Gastrocnemius medialis (tissue), 4 donors: ENCODE measurements around the gene TFAP2A. TPM values are rescaled to one million over a fixed set of nuclear protein-coding genes. Genes with fewer than 3 reads are reported as not detected.

Experiments
- ATAC-seq, 2 donors: fragments of 150-250 bp; one replicate each; pipeline ENCODE4 v1.9.1; 2016
- DNase-seq, 2 donors: peaks; one replicate each; pipeline ENCODE4 v3.0.0-alpha.2; 2019
- H3K27ac ChIP-seq, 4 donors: fragments of 200-600 bp; sonication (generic); 1 replicate in 1 of 4; 2 replicates in 3 of 4; pipeline ENCODE4 v1.5.1; 2016 to 2018; ENCODE audit warnings: mild to moderate bottlenecking in 2 of 4, moderate library complexity in 1 of 4
- H3K27me3 ChIP-seq, 3 donors: fragments of 200-600 bp; sonication (generic) in 2 of 3; 1 replicate in 1 of 3; 2 replicates in 2 of 3; pipeline versions ENCODE4 v1.5.1 to v1.6.0; 2016 to 2019; ENCODE audit warnings: mild to moderate bottlenecking in 1 of 3, moderate library complexity in 1 of 3
- H3K36me3 ChIP-seq, 2 donors: fragments of 200-600 bp; sonication (generic) in 1 of 2; one replicate each; pipeline ENCODE4 v1.5.1; 2017 to 2018
- H3K4me1 ChIP-seq, 2 donors: fragments of 200-600 bp; sonication (generic) in 1 of 2; one replicate each; pipeline ENCODE4 v1.5.1; 2016 to 2017; ENCODE audit warnings: mild to moderate bottlenecking in 2 of 2
- H3K4me3 ChIP-seq, 4 donors: fragments of 200-600 bp; sonication (generic) in 3 of 4; 1 replicate in 1 of 4; 2 replicates in 3 of 4; pipeline ENCODE4 v1.5.1; 2016 to 2019; ENCODE audit warnings: mild to moderate bottlenecking in 2 of 4
- H3K9me3 ChIP-seq, 3 donors: fragments of 200-600 bp; sonication (generic) in 2 of 3; 1 replicate in 1 of 3; 2 replicates in 2 of 3; pipeline ENCODE4 v1.5.1; 2016 to 2019
- CTCF ChIP-seq, 5 experiments: fragments of 450-650 bp in 3 of 5; fragments of 200-600 bp in 2 of 5; sonication (generic) in 2 of 5; IDR thresholded peaks in 4 of 5; conservative IDR thresholded peaks in 1 of 5; 1 replicate in 4 of 5; 2 replicates in 1 of 5; pipeline ENCODE4 v1.5.1; 2016 to 2019; ENCODE audit warnings: antibody characterized with exemption in 5 of 5, mild to moderate bottlenecking in 3 of 5, moderate library complexity in 3 of 5
- POLR2A ChIP-seq, 2 donors: fragments of 450-650 bp; IDR thresholded peaks; one replicate each; pipeline ENCODE4 v1.6.1; 2017; ENCODE audit warnings: antibody characterized with exemption in 2 of 2, mild to moderate bottlenecking in 2 of 2, moderate library complexity in 2 of 2
- in situ Hi-C, 4 donors: fragments of 200-750 bp; cut with MboI; loops; one replicate each; pipeline versions ENCODE4 v1.15.0 to v1.8.0; 2017; ENCODE audit warnings: low sequenced_read_pairs in 4 of 4
- intact Hi-C: fragments of 100-400 bp; cut with DNase I; formaldehyde crosslinking; loops from one replicate; pipeline ENCODE4 v1.15.1; 2023; ENCODE audit warnings: low total_unique reads
- total RNA-seq, 4 donors: library from RNA; depleted of rRNA; stranded (reverse); fragments of >200 nt; gene quantifications; one replicate each; pipeline versions ENCODE4 v1.1.0 to v1.2.3, GENCODE V29; 2016

TFAP2A gene
- total RNA-seq, 4 donors from 2014 or later = not detected

DNA sequence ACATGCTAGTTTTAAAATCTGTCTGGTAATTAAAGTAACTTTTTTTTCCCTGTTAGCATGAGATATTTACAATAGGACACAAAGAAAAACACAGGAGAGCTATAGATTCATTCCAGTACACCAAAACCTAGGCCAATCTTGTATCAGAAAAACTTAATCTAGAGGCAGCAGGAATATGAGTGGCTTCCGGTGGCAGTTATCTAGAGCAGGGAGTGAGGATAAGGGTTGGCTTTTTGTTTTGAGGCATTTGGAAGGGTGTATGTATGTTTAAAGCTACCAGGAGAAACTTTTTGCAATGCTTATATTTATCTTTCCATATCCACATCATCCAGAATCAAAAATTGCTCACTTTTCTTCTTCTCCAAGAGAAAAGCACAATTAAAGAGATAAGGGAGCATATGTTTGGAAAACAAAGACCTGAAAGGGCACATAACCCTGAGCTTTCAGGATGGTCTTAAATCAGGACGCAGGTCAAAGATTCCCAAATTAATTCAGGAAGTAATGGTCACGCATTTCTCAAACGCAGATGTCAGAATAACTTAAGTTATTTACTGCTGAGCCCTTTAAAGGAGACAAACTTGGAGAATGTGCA lies 13.1 kb downstream of the TFAP2A start:
- Histone ChIP-seq H3K27ac (no peak overlapping the region), H3K9me3 (no peaks in the 10 kb centered on the region), H3K27me3 (peaks cover 73 to 84% (median 77%) of the 10 kb centered on the region in 3 donors), H3K4me1 (peaks cover 9 to 12% of the 10 kb centered on the region in 2 donors), H3K4me3 (no peak overlapping the region), H3K36me3 (no peaks in the 10 kb centered on the region)
- in situ Hi-C loops (no loop called here), intact Hi-C loops (no loop called here)
- TF ChIP-seq POLR2A (IDR thresholded peaks at IDR 0.05) = no peak
- no peak for TF ChIP-seq CTCF (IDR thresholded peaks at IDR 0.05 in 4 of 5, conservative IDR thresholded peaks at IDR 0.05 in 1 of 5)
- no peak for ATAC-seq
- DNase-seq = no peak

- no peak for ATAC-seq
- TF ChIP-seq POLR2A (IDR thresholded peaks at IDR 0.05) (no peak), CTCF (IDR thresholded peaks at IDR 0.05 in 4 of 5, conservative IDR thresholded peaks at IDR 0.05 in 1 of 5) (no peak)
- in situ Hi-C loops = no loop called here
- Histone ChIP-seq H3K27ac (no peak overlapping the region), H3K4me1 (peaks cover 9 to 12% of the 10 kb centered on the region in 2 donors), H3K36me3 (no peaks in the 10 kb centered on the region), H3K4me3 (no peak overlapping the region), H3K27me3 (peaks cover 76 to 84% (median 79%) of the 10 kb centered on the region in 3 donors), H3K9me3 (no peaks in the 10 kb centered on the region)
- no peak for DNase-seq
- intact Hi-C loops = no loop called here
These were observed 13.8 kb downstream of the TFAP2A start for GRCh38 chr6:10401004-10401536.

- no peak overlapping the region for H3K4me3 ChIP-seq
- H3K27ac ChIP-seq = no peak overlapping the region
- H3K27me3 ChIP-seq = peaks cover 78 to 87% (median 85%) of the 10 kb centered on the region in 3 donors
- no peaks in the 10 kb centered on the region for H3K9me3 ChIP-seq
- intact Hi-C loops = no loop called here
- DNase-seq = no peak
- in situ Hi-C loops = no loop called here
- H3K36me3 ChIP-seq = no peaks in the 10 kb centered on the region
- no peak for TF ChIP-seq CTCF (IDR thresholded peaks at IDR 0.05 in 4 of 5, conservative IDR thresholded peaks at IDR 0.05 in 1 of 5)
- no peak for TF ChIP-seq POLR2A (IDR thresholded peaks at IDR 0.05)
- peaks cover 9 to 12% of the 10 kb centered on the region in 2 donors for H3K4me1 ChIP-seq
- no peak for ATAC-seq
These were observed 14.5 kb downstream of the TFAP2A start for GRCh38 chr6:10400330-10400729.

DNA sequence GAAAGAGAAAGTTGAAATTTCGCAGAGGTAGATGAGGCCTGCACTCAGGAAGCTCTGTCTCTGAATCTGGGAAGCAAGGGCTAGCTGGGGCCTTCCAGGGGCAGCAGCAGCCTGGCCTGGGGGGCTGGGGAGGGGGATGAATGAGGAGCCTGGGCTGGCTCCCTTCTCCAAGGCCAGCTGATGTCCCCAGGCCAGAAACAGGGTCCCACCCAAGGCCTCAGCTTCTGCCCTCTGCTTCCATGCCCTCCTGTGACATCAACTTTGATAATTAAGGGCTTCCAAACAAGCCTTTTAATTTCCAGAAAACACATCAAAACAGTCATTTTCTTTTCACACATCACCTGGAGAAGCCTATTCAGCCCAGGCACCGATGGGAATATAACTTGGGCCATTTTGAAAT lies 15.4 kb downstream of the TFAP2A start:
- TF ChIP-seq CTCF (IDR thresholded peaks at IDR 0.05 in 4 of 5, conservative IDR thresholded peaks at IDR 0.05 in 1 of 5) (no peak), POLR2A (IDR thresholded peaks at IDR 0.05) (no peak)
- ATAC-seq (no peak), DNase-seq (no peak)
- in situ Hi-C loops (no loop called here), intact Hi-C loops (no loop called here)
- H3K27ac ChIP-seq = no peak overlapping the region
- H3K4me3 ChIP-seq = no peak overlapping the region
- peaks cover 9% of the 10 kb centered on the region in 2 donors for H3K4me1 ChIP-seq
- H3K36me3 ChIP-seq = no peaks in the 10 kb centered on the region
- H3K27me3 ChIP-seq = peaks cover 82 to 90% (median 90%) of the 10 kb centered on the region in 3 donors
- no peaks in the 10 kb centered on the region for H3K9me3 ChIP-seq
